Ectodermal cell (in vitro differentiated cells): Measurements from ENCODE around the gene ITIH2.
A peak's percentile ranks its signal among the peaks of the same experiment; 100 is the strongest.
"Not testable (repeated sequence)": the region's sequence is repeated elsewhere in the genome, so short reads cannot be mapped to it uniquely, and the experiment has no call there.

Source experiments
- H3K27ac ChIP-seq: 2 replicates; pipeline ENCODE4 v1.7.0; 2013; ENCODE audit warnings: mild to moderate bottlenecking, low read depth, low read length; ENCODE audit not compliant: insufficient read depth, poor library complexity, severe bottlenecking
- H3K27me3 ChIP-seq: 2 replicates; pipeline ENCODE4 v1.7.0; 2013; ENCODE audit warnings: mild to moderate bottlenecking, low read length; ENCODE audit not compliant: insufficient read depth, control insufficient read depth, poor library complexity, severe bottlenecking
- H3K36me3 ChIP-seq: one replicate; pipeline ENCODE4 v1.7.0; 2013; ENCODE audit warnings: low read length; ENCODE audit not compliant: control insufficient read depth, insufficient read depth
- H3K4me1 ChIP-seq: one replicate; pipeline ENCODE4 v1.7.0; 2013; ENCODE audit warnings: low read length; ENCODE audit not compliant: control insufficient read depth, insufficient read depth
- H3K4me3 ChIP-seq: 2 replicates; pipeline ENCODE4 v1.7.0; 2013; ENCODE audit warnings: low read depth, low read length, control low read depth; ENCODE audit not compliant: insufficient read depth
- H3K9me3 ChIP-seq: 2 replicates; pipeline ENCODE4 v1.7.0; 2013; ENCODE audit warnings: mild to moderate bottlenecking, low read length, moderate library complexity; ENCODE audit not compliant: control insufficient read depth
- WGBS, 2 experiments: methylation state at CpG; one replicate each; pipeline ENCODE4 v1.1.7; 2013; ENCODE audit warnings: missing lambda C conversion rate in 2 of 2; 5-methylcytosine and 5-hydroxymethylcytosine counted together

Gene ITIH2

GRCh38 chr10:7768417-7768816 lies 65.3 kb downstream of the ITIH2 start:
- no peaks in the 10 kb centered on the region for H3K36me3 ChIP-seq
- H3K27ac ChIP-seq = no peak overlapping the region

GRCh38 chr10:7773845-7774801 lies 71.0 kb downstream of the ITIH2 start:
- Histone ChIP-seq H3K27me3 (no peaks in the 10 kb centered on the region), H3K4me3 (no peak overlapping the region), H3K36me3 (peaks cover 20% of the 10 kb centered on the region), H3K27ac (no peak overlapping the region), H3K9me3 (no peaks in the 10 kb centered on the region), H3K4me1 (no peaks in the 10 kb centered on the region)
- WGBS, 2 experiments = 80 to 86% methylated on average over 8 to 10 of the region's 10 CpGs

More at GRCh38 chr10:7768417-7768816, 65.3 kb downstream of the ITIH2 start:
- no peaks in the 10 kb centered on the region for H3K9me3 ChIP-seq
- no peaks in the 10 kb centered on the region for H3K27me3 ChIP-seq
- H3K4me1 ChIP-seq = no peaks in the 10 kb centered on the region
- 94 to 95% methylated on average over 7 of the region's 7 CpGs for WGBS, 2 experiments
- H3K4me3 ChIP-seq = no peak overlapping the region

GRCh38 chr10:7776777-7777176 lies 73.7 kb downstream of the ITIH2 start:
- no peaks in the 10 kb centered on the region for H3K27me3 ChIP-seq
- H3K9me3 ChIP-seq = no peaks in the 10 kb centered on the region
- no peak overlapping the region for H3K27ac ChIP-seq
- 89% methylated on average over 2 of the region's 2 CpGs for WGBS, 2 experiments
- peaks cover 31% of the 10 kb centered on the region for H3K36me3 ChIP-seq
- no peaks in the 10 kb centered on the region for H3K4me1 ChIP-seq
- no peak overlapping the region for H3K4me3 ChIP-seq

GRCh38 chr10:7782194-7782593 lies 79.1 kb downstream of the ITIH2 start:
- not testable (repeated sequence) for H3K27ac ChIP-seq, H3K9me3 ChIP-seq, H3K27me3 ChIP-seq, H3K4me1 ChIP-seq, H3K4me3 ChIP-seq
- H3K36me3 ChIP-seq = peaks cover 21% of the 10 kb centered on the region
- 90 to 97% methylated on average over 6 of the region's 6 CpGs for WGBS, 2 experiments

GRCh38 chr10:7786430-7786829 lies 83.3 kb downstream of the ITIH2 start:
- Histone ChIP-seq H3K27ac (no peak overlapping the region), H3K4me3 (peak overlapping the region; percentile 85), H3K4me1 (peaks cover 4% of the 10 kb centered on the region), H3K9me3 (no peaks in the 10 kb centered on the region), H3K27me3 (no peaks in the 10 kb centered on the region), H3K36me3 (no peaks in the 10 kb centered on the region)
- WGBS, 2 experiments = 88 to 89% methylated on average over 3 of the region's 3 CpGs

GRCh38 chr10:7787150-7787856 lies 84.2 kb downstream of the ITIH2 start:
- Histone ChIP-seq H3K27ac (no peak overlapping the region), H3K27me3 (no peaks in the 10 kb centered on the region), H3K36me3 (no peaks in the 10 kb centered on the region), H3K4me3 (peak overlapping the region; percentile 85), H3K4me1 (peaks cover 4% of the 10 kb centered on the region), H3K9me3 (no peaks in the 10 kb centered on the region)
- WGBS, 2 experiments = 0 to 1% methylated on average over 23 to 25 of the region's 26 CpGs

GRCh38 chr10:7787857-7788638 lies 84.9 kb downstream of the ITIH2 start, which contains the start of the genes ATP5F1C and KIN:
Gene ATP5F1C (plus strand): TSS chr10:7788177. CDS start chr10:7788208, 31 bp downstream.
Gene KIN (minus strand): TSS chr10:7787993. CDS start chr10:7787933, 60 bp downstream.
- H3K4me1 ChIP-seq = peaks cover 4% of the 10 kb centered on the region
- no peaks in the 10 kb centered on the region for H3K27me3 ChIP-seq
- H3K4me3 ChIP-seq = peak within 1 kb of the TSS; percentile 85
- WGBS, 2 experiments = 0 to 1% methylated on average over 59 of the region's 59 CpGs
- H3K9me3 ChIP-seq = no peaks in the 10 kb centered on the region
- no peak within 1 kb of the TSS for H3K27ac ChIP-seq
- H3K36me3 ChIP-seq = no peaks in the 10 kb centered on the region

- H3K4me3 ChIP-seq = peak overlapping the region; percentile 85
- no peaks in the 10 kb centered on the region for H3K36me3 ChIP-seq
- H3K27me3 ChIP-seq = no peaks in the 10 kb centered on the region
- peaks cover 4% of the 10 kb centered on the region for H3K4me1 ChIP-seq
- H3K9me3 ChIP-seq = no peaks in the 10 kb centered on the region
- 8 to 9% methylated on average over 25 of the region's 25 CpGs for WGBS, 2 experiments
- no peak overlapping the region for H3K27ac ChIP-seq
Measured at GRCh38 chr10:7788639-7789286, 85.6 kb downstream of the ITIH2 start.

- Histone ChIP-seq H3K4me1 (peaks cover 4% of the 10 kb centered on the region), H3K36me3 (no peaks in the 10 kb centered on the region), H3K4me3 (peak overlapping the region; percentile 85), H3K27ac (no peak overlapping the region), H3K9me3 (no peaks in the 10 kb centered on the region), H3K27me3 (no peaks in the 10 kb centered on the region)
- WGBS, 2 experiments = 67 to 82% methylated on average over 1 to 3 of the region's 3 CpGs
Measured at GRCh38 chr10:7789390-7789789, 86.3 kb downstream of the ITIH2 start.
